T-helper 1 cell (primary cell): ENCODE results near the gene HES4.
"Not testable (repeated sequence)": the region's sequence is repeated elsewhere in the genome, so short reads cannot be mapped to it uniquely, and the experiment has no call there.

Experiments used
- DNase-seq, 5 donors: peaks; one replicate each; pipeline ENCODE4 v3.0.0-alpha.2; 2012 to 2020

Gene HES4

GRCh38 chr1:997993-998744 lies 1.7 kb downstream of the HES4 start:
- no peak for DNase-seq

GRCh38 chr1:997713-997992 lies 2.2 kb downstream of the HES4 start:
- no peak for DNase-seq

GRCh38 chr1:996851-997712 lies 2.8 kb downstream of the HES4 start:
- no peak for DNase-seq

GRCh38 chr1:995665-996633 lies 3.9 kb downstream of the HES4 start:
- DNase-seq, result no peak

- not testable (repeated sequence) for DNase-seq
These were observed 5.4 kb downstream of the HES4 start for GRCh38 chr1:994546-994945.

GRCh38 chr1:993379-993995 lies 6.4 kb downstream of the HES4 start:
- no peak for DNase-seq

- DNase-seq, result no peak
These were observed 7.5 kb downstream of the HES4 start for GRCh38 chr1:992362-992761.

GRCh38 chr1:991895-992294 lies 8.0 kb downstream of the HES4 start:
- no peak for DNase-seq

GRCh38 chr1:991275-991674 lies 8.6 kb downstream of the HES4 start:
- not testable (repeated sequence) for DNase-seq

GRCh38 chr1:988061-988460 lies 11.8 kb downstream of the HES4 start:
- not testable (repeated sequence) for DNase-seq

- DNase-seq, result no peak
These were observed 14.8 kb downstream of the HES4 start for GRCh38 chr1:985126-985525.

GRCh38 chr1:984476-984814 lies 15.5 kb downstream of the HES4 start:
- DNase-seq, result no peak

GRCh38 chr1:983798-984475 lies 16.0 kb downstream of the HES4 start:
- peak in 3 of 5 donors; percentile 50 to 53 (median 52) for DNase-seq

GRCh38 chr1:982765-983436 lies 17.0 kb downstream of the HES4 start:
- peak in 1 of 5 donors; percentile 10 for DNase-seq

GRCh38 chr1:981955-982558 lies 17.8 kb downstream of the HES4 start, which contains the start of gene PERM1:
Gene PERM1 (minus strand): TSS chr1:982093. CDS start chr1:981029, 1,064 bp downstream.
- DNase-seq, result no peak

GRCh38 chr1:981491-981954 lies 18.4 kb downstream of the HES4 start:
- DNase-seq, result no peak

GRCh38 chr1:980602-981395 lies 19.1 kb downstream of the HES4 start:
- DNase-seq, result no peak

GRCh38 chr1:980137-980571 lies 19.7 kb downstream of the HES4 start:
- DNase-seq, result no peak

- no peak for DNase-seq
These were observed 20.2 kb downstream of the HES4 start for GRCh38 chr1:979744-980072.
